Head of caudate nucleus (tissue), 42 donors: Measurements from ENCODE around the gene ABCD2.
A peak's percentile ranks its signal among the peaks of the same experiment; 100 is the strongest.
"Not testable (repeated sequence)": the region's sequence is repeated elsewhere in the genome, so short reads cannot be mapped to it uniquely, and the experiment has no call there.

Experiments
- DNase-seq, 42 donors: peaks; one replicate each; pipeline versions ENCODE4 v3.0.0 to v3.0.0-alpha.2; 2020 to 2021; ENCODE audit warnings: mixed read lengths in 7 of 42
- intact Hi-C: fragments of 100-400 bp; cut with DNase I; formaldehyde crosslinking; loops from one replicate; pipeline ENCODE4 v1.15.0; 2022

Gene ABCD2

GRCh38 chr12:39619660-39620433 is at the start of gene ABCD2:
Gene ABCD2, minus strand, starts transcription at chr12:39619803. Its CDS starts 188 bp downstream, at chr12:39619615.
- intact Hi-C loops = no loop called here
- DNase-seq = peak; percentile 62 to 93 (median 82)

DNA sequence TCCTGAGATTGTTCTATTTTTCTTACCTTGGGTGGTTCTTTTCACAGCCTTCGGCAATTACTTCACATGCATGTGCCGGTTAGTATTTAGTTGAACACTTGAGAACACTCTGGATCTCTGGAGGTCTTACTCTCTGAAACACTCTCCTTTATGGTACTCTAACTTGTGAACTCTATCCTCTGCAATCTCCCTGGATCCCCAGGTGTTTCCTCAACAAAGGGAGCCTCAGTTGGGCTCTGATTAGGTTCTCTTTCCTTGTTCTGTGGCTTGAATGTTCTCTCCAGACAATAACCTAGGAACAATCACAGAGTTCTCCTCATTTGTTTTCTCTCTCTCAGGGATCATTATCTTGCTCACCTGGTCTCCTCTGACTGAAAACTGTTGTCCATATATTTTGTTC is 40.5 kb upstream of the ABCD2 start:
- intact Hi-C loops = no loop called here

GRCh38 chr12:39647383-39647782 is 27.8 kb upstream of the ABCD2 start:
- intact Hi-C loops = no loop called here
- no peak for DNase-seq

More for the DNA sequence above, 40.5 kb upstream of the ABCD2 start:
- no peak for DNase-seq

- DNase-seq = no peak
- intact Hi-C loops = no loop called here
These were observed 27.4 kb upstream of the ABCD2 start for GRCh38 chr12:39646963-39647362.

- DNase-seq = no peak
- intact Hi-C loops = no loop called here
These were observed 23.4 kb upstream of the ABCD2 start for GRCh38 chr12:39643052-39643451.

GRCh38 chr12:39638840-39639239 is 19.2 kb upstream of the ABCD2 start:
- DNase-seq = no peak
- intact Hi-C loops = no loop called here

- DNase-seq = no peak
- intact Hi-C loops = no loop called here
These were observed 18.6 kb upstream of the ABCD2 start for GRCh38 chr12:39638178-39638577.

- intact Hi-C loops = no loop called here
- DNase-seq = no peak
These were observed 13.1 kb upstream of the ABCD2 start for GRCh38 chr12:39632670-39633069.

DNA sequence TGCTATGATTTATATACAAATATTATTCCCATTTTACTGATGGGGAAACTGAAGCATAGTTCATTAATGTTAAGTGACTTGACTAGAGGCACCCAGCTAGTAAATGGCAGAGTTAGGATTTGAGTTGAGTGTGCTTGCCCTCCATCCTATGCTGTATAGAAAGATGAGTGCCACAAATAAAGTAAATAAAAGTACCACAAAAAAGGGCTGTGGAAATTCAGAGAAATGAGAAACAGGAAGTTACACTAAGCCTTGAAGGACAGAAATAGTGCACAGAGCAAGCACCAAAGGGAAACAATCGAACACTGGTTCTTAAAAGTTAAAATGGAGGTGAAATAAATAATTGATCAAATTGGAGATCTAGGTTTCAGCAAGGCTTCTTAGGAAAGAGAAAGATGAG is 9.2 kb upstream of the ABCD2 start:
- intact Hi-C loops = no loop called here
- no peak for DNase-seq

DNA sequence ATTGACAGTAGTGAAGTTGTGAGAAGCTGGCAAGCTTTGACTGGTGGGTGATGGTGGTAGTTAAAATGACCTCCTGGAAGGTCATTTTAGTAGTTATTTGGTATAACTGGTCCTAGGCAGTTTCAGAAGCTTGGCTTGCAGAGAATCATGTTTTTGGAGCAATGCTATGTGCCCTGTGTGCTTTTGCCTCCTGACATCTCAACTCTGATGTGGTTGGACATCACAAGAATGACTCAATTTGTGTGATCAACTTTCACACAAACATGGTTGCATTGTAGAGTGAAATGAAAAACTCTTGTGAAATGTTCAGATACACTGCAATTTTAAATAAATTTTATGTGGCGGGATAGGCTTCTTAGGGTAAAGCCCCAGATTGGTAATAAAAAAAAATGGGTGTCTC is 8.3 kb upstream of the ABCD2 start:
- DNase-seq = no peak
- intact Hi-C loops = no loop called here

- intact Hi-C loops = no loop called here
- DNase-seq = no peak
These were observed 6.6 kb upstream of the ABCD2 start for GRCh38 chr12:39626033-39626814.

DNA sequence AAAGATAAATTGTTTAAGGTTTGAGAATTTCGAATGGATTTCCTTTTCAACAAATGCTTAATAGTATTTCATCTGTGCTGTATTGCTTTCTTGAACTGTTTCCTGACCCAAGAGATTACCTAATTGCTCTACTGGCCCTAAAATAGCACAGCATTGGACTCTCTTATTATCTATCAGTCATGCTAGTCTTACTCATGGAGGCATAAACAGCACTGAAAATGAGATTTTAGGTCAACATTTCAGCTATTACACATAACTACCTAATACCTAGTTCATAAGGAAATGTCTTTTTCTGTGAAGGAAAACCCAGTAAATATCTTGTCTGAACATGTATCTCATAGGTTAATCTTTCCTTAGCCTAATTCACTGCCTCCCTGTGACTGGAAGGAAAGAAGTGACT is 4.3 kb upstream of the ABCD2 start:
- DNase-seq = no peak
- intact Hi-C loops = no loop called here

DNA sequence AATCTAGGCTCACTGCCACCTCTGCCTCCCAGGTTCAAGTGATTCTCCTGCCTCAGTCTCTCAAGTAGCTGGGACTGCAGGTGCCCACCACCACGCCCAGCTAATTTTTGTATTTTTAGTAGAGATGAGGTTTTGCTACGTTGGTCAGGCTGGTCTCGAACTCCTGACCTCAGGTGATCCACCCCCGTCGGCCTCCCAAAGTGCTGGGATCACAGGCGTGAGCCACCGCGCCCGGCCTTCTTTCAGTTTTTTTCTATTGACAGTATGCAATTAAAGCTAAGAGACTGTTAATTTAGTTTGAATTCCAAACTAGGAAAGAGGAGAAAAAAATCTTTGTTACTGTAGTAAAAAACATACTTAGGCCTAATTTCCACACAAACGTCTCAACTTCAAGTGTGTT is 3.6 kb upstream of the ABCD2 start:
- peak in 1 of 42 donors; percentile 15 for DNase-seq
- intact Hi-C loops = not testable (repeated sequence)

GRCh38 chr12:39622306-39622705 is 2.7 kb upstream of the ABCD2 start:
- DNase-seq = no peak
- intact Hi-C loops = no loop called here

GRCh38 chr12:39621670-39622069 is 2.1 kb upstream of the ABCD2 start:
- intact Hi-C loops = no loop called here

GRCh38 chr12:39620659-39621658 is 1.4 kb upstream of the ABCD2 start:
- intact Hi-C loops = no loop called here
- DNase-seq = peak in 23 of 42 donors; percentile 10 to 65 (median 31)

More at GRCh38 chr12:39621670-39622069, 2.1 kb upstream of the ABCD2 start:
- no peak for DNase-seq

GRCh38 chr12:39619316-39619659 is 315 bp downstream of the ABCD2 start:
- peak in 26 of 42 donors; percentile 3 to 66 (median 33) for DNase-seq
- intact Hi-C loops = no loop called here

- intact Hi-C loops = no loop called here
- DNase-seq = peak in 5 of 42 donors; percentile 8 to 43 (median 16)
These were observed 902 bp downstream of the ABCD2 start for GRCh38 chr12:39618701-39619100.

DNA sequence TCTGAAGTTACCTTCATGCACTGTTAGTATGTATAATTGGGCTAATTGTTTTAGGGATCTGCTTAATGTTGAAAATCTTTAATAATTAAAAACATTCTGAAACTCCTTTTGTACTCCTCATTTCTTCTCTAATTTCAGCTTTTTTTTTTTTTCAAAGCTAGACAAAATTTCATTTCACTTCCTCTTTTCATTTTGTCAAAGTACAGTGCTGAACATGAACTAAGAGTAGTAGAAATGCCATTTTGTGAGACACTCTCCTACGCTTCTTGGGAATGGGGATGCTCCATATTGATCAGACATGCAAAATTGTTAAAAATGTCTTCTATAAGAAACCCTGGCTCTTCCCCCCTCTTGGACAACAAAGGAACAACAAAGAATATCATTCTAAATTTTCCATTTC is 1.7 kb downstream of the ABCD2 start:
- intact Hi-C loops = no loop called here
- DNase-seq = no peak
